Glutamatergic neuron (in vitro differentiated cells): ENCODE data around the gene CEBPZOS. TPM values are rescaled to one million over a fixed set of nuclear protein-coding genes. Genes with fewer than 3 reads are reported as not detected.

ENCODE experiments used
- DNase-seq: peaks from one replicate; pipeline ENCODE4 v3.0.0; 2022
- H3K27ac Mint-ChIP-seq: one replicate; pipeline ENCODE4 v1.8.0; 2020; ENCODE audit warnings: mild to moderate bottlenecking, mixed read lengths, inconsistent platforms; ENCODE audit not compliant: unreplicated experiment
- H3K27me3 Mint-ChIP-seq: one replicate; pipeline ENCODE4 v1.8.0; 2020; ENCODE audit warnings: mild to moderate bottlenecking, moderate library complexity, mixed read lengths, inconsistent platforms; ENCODE audit not compliant: unreplicated experiment
- H3K36me3 Mint-ChIP-seq: one replicate; pipeline ENCODE4 v1.8.0; 2020; ENCODE audit warnings: mild to moderate bottlenecking, mixed read lengths, inconsistent platforms; ENCODE audit not compliant: unreplicated experiment
- H3K4me1 Mint-ChIP-seq: one replicate; pipeline ENCODE4 v1.8.0; 2020; ENCODE audit warnings: mild to moderate bottlenecking, low read depth, mixed read lengths, inconsistent platforms; ENCODE audit not compliant: unreplicated experiment
- H3K4me3 Mint-ChIP-seq: one replicate; pipeline ENCODE4 v1.8.0; 2020; ENCODE audit warnings: mild to moderate bottlenecking, mixed read lengths, inconsistent platforms; ENCODE audit not compliant: unreplicated experiment
- H3K9me3 Mint-ChIP-seq: one replicate; pipeline ENCODE4 v1.8.0; 2020; ENCODE audit warnings: mild to moderate bottlenecking, moderate library complexity, mixed read lengths, inconsistent platforms; ENCODE audit not compliant: unreplicated experiment
- CTCF ChIP-seq: fragments of 200-600 bp; sonication (generic); IDR thresholded peaks from one replicate; pipeline ENCODE4 v1.5.0; 2021; ENCODE audit not compliant: partially characterized antibody, unreplicated experiment
- total RNA-seq: library from RNA; stranded (reverse); fragmentation: NEBNext Ultra II Directional; extraction: Animal tissue kit (Norgen Biotek cat#: 25700); gene quantifications from one replicate; pipeline ENCODE4 v1.2.1, GENCODE V29; 2021; ENCODE audit not compliant: unreplicated experiment

The CEBPZOS gene
- total RNA-seq, 1 donor from 2014 or later: 39.9 TPM

- Mint-ChIP-seq H3K27ac (no peak overlapping the region), H3K9me3 (peaks cover 8% of the 10 kb centered on the region)
These were observed 28.6 kb upstream of the CEBPZOS start for GRCh38 chr2:37167636-37168180.

GRCh38 chr2:37168217-37168981, 27.9 kb upstream of the CEBPZOS start:
- Mint-ChIP-seq H3K4me1 (no peaks in the 10 kb centered on the region), H3K9me3 (peaks cover 8% of the 10 kb centered on the region), H3K27ac (no peak overlapping the region), H3K27me3 (no peaks in the 10 kb centered on the region), H3K36me3 (peaks cover 5% of the 10 kb centered on the region), H3K4me3 (no peak overlapping the region)
- TF ChIP-seq CTCF: peak; percentile 81
- no peak for DNase-seq

More at GRCh38 chr2:37167636-37168180, 28.6 kb upstream of the CEBPZOS start:
- H3K27me3 Mint-ChIP-seq: no peaks in the 10 kb centered on the region
- no peaks in the 10 kb centered on the region for H3K4me1 Mint-ChIP-seq
- no peak overlapping the region for H3K4me3 Mint-ChIP-seq
- no peak for TF ChIP-seq CTCF
- no peak for DNase-seq
- H3K36me3 Mint-ChIP-seq: peaks cover 5% of the 10 kb centered on the region

DNA sequence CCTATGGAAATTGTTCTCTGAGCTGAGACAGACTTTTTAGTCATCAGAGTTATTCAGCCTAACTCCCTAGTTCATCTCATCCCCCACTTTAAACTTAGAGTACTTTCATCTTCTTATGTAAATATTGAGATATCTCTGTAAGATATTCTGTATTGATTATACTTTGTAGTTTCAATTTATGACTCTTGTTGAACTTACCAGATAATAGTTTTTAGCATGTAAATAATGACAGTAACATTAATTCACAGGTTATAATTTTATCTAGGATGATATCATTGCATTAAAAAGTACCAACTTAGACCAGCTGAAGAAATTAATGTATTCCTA, 24.7 kb upstream of the CEBPZOS start:
- no peak for TF ChIP-seq CTCF
- H3K9me3 Mint-ChIP-seq: no peaks in the 10 kb centered on the region
- H3K4me1 Mint-ChIP-seq: no peaks in the 10 kb centered on the region
- no peaks in the 10 kb centered on the region for H3K27me3 Mint-ChIP-seq
- H3K4me3 Mint-ChIP-seq: no peak overlapping the region
- no peak overlapping the region for H3K27ac Mint-ChIP-seq
- DNase-seq: no peak
- H3K36me3 Mint-ChIP-seq: no peaks in the 10 kb centered on the region

GRCh38 chr2:37173741-37174140, 22.6 kb upstream of the CEBPZOS start:
- Mint-ChIP-seq H3K4me3 (no peak overlapping the region), H3K9me3 (no peaks in the 10 kb centered on the region), H3K36me3 (no peaks in the 10 kb centered on the region), H3K27me3 (no peaks in the 10 kb centered on the region), H3K27ac (no peak overlapping the region), H3K4me1 (no peaks in the 10 kb centered on the region)
- no peak for TF ChIP-seq CTCF
- DNase-seq: no peak

DNA sequence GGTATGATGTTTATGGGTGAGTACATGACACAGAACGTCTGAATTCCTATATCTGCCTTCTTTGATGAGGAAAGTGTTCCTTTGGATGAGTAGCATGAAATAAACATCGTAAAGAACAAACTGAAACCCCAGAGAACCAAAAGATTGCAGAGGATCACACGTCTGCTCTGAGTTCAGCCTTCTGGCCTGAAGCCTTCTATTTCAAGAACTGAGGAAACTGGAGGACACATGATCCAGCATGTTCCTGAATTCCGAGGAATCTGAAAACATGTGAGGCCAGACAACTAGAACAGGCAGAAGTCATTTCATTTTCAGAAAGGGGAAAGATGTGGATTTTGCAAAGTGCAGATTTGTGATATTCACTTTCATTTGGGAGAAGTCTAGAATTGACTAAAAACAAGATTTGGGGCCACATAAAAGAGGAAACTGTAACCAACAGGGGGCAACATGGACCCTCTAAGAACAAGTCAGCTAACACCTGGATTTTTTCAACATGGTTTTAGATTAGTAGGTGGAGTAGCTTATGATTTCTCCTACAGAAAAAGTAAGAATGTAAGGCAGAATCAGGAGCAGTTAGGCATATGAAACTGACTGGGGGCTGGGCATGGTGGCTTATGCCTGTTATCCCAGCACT, 16.2 kb upstream of the CEBPZOS start:
- Mint-ChIP-seq H3K9me3 (no peaks in the 10 kb centered on the region), H3K27me3 (no peaks in the 10 kb centered on the region), H3K4me1 (no peaks in the 10 kb centered on the region), H3K4me3 (no peak overlapping the region), H3K27ac (no peak overlapping the region), H3K36me3 (no peaks in the 10 kb centered on the region)
- DNase-seq: no peak
- TF ChIP-seq CTCF: no peak
